ENCODE measurements around the gene TAL1. TPM values are rescaled to one million over a fixed set of nuclear protein-coding genes. Genes with fewer than 3 reads are reported as not detected.

Gene TAL1
- total RNA-seq, 1 donor from 2014 or later = not detected

DNA sequence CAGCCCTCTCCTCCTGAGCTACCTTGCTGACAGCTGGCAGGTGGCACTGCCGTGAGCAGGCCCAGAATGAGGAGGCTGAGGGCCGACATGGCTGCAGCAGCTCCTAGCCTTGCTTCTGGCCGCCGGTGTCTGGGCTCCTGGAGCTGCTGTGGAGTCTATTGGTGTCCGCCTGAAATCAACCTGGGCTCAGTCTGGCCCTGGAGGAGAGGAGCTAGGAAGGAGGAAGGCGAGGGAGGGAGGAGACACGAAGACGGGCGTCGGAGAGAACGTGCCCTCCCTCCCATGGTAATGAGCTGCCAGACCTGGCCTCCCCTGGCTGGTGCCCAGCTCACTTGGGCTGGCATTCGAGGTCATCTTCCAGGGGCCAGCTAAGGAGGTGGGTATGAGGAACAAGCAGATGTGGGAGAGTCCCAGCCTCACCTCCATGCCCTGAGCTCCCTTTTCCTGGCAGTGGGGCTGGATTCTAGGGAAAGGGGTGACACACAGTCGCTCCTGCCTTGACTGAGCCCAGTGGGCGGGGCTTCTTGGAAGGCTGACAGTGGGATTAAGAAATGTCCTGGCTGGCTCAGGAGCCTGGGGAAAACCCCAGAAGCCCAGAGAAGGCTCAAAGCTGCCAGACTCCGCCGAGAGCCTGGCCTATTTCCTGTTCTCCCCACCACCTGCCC lies 42.0 kb downstream of the TAL1 start, which contains the start of gene PDZK1IP1:
PDZK1IP1 (minus strand) TSS at position 193 of the 665 bp plus-strand sequence; CDS start at position 89, 104 bp downstream.
- DNase-seq (ENCODE audit: low read depth) = peak; percentile 32

DNA sequence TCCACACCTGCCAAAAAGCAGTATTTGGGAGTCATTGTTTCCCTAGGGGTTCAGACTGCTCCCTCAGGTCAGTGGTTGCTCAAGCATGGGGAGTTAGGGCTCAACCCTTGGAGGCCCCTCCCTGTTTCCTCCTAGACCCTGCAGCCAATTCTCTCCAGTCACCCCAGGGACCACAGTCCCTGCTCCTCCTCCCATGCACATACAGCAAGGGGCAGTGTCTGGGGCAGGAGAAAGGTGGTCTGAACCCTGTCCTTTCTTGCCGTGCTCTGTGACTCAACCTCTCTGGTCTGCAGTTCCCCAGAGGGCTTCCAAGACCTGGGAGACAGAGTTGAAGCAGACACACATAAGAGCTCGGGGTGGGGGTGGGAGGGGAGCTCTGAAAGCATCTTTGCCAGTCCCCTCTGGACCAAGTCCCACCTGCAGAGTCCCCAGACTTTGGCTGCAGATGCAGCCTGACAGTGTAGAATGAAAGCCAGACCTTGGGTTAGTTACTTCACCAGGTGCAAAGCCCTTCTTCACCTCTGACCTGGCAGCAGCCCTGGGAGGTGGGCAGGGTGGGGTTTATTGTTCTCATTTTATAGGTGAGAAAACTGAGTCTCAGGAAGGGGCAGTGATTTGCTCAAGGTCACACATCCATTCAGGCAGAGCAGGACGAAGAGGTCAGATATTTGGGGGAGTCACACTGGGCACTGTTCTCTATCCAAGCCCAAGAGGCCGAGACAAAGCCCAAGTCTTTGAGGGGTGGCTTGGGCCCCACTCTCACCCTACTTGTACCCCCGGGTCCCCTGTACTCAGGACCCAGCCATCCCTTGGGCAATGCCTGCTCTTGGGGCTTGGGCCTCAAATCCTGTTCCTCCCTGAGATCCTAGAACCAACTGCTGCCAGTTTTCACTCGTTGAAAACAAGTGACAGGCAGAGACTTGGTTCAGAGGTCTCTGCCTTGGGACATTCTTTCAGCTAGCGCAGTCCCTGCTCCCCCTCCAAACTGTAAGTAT lies 42.9 kb downstream of the TAL1 start:
- no peak for DNase-seq (ENCODE audit: low read depth)

DNA sequence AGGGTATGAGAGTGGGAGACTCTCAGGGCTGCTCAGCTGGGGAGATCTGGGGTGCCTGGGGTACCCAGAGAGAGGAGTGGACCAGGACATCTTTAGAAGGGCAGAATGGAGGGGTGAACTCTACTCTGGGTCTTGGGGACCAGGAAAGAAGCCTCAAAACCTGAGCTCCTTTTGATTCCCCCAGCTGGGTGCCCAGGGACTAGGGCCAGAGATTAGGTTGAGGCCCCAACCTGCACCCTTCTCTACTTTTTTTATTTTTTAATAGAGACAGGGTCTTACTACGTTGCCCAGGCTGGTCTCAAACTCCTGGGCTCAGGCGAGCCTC lies 44.1 kb downstream of the TAL1 start:
- no peak for DNase-seq (ENCODE audit: low read depth)

DNA sequence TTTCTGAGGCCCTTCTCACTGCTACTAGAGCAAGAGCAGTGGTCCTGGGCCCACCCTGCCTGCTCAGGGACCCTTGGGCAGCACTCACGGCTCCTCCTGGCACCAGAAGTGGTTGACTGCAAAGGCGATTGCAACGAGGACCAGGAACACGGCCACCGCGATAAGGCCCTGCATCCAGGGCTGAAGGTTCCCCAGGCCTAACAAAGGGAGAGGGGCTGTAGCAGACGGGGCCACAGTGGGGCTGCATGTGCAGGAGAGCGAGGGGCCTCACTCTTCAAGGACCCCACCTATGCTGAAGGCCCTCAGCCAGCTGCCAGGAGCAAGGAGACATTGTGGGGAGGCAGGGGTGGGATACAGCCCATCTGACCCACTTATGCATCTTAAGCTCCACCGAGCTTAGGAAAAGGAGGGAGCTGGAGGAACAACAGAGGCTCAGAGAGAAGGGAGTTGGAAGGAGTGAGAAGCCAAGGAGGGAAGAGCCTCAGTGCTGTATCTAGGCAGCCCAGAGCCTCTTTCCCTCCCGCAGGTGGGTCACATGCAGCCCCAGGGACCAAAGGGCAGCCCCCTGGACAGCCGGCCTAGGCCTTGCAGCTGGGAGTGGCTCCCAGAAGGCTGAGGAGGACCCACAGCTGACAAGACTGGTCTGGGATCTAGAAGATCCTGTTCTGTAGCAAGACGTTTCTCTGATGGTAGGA lies 44.6 kb downstream of the TAL1 start:
- DNase-seq (ENCODE audit: low read depth) = no peak

DNA sequence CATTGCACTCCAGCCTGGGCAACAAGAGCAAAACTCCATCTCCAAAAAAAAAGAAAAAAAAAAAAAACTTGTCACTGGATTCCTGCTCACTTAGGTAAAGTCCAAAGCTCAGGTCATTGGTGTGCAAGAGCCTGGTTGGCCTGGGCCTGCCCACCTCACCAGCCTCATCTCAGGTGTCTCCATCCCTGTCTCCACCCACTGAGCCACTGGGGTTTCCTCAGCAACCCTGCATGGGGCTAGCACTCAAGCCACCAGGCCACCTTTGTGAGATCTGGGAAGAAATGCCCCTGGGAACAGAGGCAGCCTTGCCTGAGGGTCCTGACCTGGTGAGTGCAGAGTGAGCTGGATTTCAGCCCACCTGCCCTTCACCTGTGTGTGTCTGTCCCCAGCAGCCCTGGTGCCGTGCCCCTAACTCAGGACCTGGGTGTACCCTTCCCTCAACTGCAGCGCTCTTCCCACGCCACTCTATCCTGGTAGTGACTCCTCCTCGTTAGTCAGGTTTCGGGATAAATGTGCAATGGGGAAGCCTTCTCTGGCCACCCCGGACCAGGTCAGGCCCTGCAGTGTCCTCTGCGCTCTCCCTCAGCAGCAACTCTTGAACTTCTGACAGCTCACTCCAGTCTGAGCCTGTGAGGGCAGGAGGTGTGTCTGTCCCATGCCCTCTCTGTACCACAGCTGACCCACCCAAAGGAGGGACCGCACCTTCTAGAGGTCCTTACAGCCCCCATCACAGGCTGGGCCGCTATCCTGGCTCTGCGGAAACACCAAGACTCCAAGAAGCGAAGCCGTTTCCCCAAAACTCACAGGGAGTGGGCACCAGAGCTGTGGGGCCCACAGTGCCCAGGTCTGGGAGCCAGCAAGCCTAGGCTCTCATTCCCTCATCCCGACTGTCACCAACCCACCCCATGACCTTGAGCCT lies 45.5 kb downstream of the TAL1 start:
- no peak for DNase-seq (ENCODE audit: low read depth)

DNA sequence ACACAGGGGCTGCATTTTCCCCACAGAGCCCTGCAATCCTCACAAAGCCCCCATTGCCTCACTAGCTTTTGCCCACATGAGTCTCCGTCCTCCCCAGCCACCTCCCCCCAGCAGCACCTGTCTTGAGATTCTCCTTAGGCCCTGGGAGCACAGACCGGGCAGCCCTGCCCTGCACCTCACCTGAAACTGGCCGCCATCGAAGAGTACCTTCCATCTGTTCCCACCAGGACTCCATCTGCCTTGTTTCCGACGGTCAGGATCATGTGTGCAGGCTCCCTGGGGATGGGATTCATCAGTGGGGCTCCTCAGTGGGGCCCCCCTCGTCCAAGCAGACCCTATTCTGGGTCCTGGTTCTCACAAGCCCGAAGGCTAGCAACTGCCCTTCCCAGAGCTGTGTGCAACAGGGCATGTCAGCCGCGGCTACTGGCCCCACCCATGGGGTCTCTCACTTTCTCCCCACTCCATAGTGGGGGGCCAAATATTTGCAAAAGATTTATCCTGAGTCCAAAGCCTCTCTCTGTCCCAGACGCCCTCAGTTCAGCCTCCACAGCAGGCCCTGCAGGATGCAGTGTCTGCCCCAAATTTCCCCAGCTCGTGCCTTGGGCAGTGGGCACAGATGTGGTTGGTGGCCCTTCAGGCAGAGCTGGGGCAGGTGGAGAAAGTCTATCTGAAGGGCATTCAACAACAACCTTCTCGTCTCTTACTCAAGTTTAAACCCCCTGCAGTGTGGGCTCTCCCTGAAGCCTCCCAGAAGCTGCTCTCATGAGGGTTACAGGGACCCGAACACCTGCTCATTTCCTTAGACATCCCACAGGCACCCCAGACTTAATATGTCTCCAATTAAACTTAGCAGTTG lies 47.0 kb downstream of the TAL1 start:
- DNase-seq (ENCODE audit: low read depth) = no peak

DNA sequence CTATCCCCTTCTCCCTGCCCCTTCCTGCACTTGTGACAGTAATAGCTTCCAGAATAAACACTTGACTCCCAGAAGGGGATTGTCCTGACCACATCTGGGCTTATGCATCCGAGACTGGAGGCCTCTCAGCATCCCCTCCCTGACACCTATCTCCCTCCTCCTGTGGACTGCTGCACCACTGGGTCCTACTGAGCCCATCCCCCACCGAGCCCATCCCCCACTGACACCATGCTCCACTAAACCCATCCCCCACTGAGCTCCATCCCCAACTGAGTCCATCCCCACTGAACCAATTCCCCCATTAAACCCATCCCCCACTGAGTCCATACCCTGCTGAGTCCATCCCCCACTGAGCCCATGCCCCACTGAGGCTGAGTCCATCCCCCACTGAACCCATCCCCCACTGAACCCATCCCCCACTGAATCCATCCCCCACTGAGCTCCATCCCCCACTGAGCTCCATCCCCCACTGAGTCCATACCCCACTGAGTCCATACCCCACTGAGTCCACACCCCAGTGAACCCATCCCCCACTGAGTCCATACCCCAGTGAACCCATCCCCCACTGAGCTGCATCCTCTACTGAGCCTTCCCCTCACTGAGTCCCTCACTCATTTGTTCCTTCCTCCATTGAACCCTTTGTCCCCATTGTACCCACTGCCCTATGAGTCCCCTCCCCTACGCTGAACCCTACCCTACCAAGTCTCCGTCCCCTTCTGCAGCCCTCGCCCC lies 47.8 kb downstream of the TAL1 start:
- DNase-seq (ENCODE audit: low read depth) = no peak

DNA sequence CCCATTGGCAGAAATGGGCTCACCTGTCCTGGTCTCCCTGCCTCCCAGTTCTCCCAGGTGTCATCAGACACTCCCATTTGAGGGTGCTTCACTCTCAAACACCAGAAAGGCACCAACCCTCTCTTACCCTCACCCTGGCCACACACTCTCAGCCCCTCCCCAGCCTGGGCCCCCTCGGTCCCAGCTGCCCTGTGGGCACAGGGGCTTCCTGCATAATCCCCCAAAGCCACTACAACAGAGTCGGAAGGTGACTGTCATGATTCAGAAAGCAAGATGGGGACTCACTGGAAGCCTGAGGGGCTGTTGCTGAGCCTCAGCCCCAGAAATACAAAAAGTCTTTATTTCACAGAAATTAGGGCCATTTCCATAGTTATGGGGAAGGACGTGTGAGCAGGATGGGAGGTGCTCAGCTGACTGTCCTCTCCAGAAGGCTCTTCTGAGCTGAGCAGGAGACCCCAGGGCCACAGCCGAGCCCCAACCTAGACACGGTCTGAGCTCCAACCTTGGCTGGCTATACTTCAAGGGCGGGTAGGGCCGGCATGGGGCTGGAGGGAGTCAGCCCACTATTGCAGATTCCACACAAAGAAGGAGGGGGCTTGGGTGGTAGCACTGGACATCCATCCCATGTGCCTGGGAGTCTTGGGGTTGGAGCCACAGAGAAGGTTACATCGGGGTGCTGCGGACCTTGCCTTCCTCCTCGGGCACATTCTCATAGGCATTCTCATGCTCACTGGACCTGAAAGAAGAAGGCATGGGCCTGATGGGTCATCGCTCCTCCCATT lies 48.5 kb downstream of the TAL1 start:
- DNase-seq (ENCODE audit: low read depth) = no peak

DNA sequence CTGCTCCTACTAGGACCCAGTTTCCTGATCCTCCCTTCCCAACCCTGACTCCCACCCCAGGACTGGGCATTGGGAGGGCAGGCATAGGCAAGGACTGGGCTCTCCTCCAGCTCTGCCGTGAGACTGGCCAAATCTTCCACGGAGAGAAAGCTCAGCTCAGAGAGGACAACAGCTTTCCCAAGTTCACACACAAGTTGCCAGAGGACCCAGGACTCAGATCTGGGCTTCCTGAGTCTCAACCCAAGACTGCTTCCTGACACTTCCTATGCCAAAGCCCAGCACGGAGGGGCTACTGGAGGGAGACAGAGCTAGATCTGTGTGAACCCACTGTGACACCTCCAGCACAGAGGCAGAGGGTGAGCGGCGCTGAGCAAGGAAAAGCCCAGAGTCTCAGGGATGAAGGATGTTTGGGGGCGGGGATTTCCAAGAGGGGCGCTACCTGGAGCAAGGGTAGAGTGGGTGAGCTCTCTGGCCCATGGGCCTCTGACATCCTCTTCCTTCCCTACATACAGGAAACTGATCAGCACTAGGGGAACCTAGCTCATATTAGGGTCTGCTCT lies 49.3 kb downstream of the TAL1 start:
- DNase-seq (ENCODE audit: low read depth) = no peak

DNA sequence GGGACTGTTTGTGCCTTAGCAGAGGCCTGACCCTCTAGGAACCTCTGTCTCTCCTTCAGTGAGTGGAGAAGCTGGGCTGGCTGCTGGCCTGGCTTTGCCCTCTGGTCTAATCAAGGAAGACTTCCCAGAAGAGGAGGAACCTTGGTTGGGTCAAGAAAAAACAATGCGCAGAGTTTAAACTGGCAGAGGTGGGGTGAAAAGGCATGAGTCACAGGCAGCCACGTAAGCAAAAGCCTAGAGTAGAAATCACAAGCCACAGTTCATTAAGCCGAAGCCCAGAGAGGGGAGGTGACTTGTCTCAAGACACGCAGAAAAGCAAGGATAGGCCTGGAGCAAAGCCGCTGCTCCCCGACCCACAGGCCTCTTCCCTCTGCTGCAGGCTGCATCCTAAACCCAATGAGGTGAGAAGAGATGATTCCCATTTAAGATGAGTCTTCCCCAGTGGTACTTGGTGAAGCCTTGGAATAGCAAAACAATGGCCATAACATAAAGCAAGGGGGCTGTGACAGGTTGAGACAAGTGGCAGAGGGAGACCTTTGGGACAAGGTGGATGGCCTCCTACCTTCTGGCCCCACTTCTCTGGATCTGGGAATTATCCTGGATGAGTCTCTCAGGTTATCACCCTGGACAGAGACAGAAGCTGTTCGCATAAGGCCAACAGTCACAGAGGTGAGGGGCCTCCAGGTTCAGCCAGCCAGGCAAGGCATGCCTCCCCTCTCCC lies 49.9 kb downstream of the TAL1 start:
- no peak for DNase-seq (ENCODE audit: low read depth)

DNA sequence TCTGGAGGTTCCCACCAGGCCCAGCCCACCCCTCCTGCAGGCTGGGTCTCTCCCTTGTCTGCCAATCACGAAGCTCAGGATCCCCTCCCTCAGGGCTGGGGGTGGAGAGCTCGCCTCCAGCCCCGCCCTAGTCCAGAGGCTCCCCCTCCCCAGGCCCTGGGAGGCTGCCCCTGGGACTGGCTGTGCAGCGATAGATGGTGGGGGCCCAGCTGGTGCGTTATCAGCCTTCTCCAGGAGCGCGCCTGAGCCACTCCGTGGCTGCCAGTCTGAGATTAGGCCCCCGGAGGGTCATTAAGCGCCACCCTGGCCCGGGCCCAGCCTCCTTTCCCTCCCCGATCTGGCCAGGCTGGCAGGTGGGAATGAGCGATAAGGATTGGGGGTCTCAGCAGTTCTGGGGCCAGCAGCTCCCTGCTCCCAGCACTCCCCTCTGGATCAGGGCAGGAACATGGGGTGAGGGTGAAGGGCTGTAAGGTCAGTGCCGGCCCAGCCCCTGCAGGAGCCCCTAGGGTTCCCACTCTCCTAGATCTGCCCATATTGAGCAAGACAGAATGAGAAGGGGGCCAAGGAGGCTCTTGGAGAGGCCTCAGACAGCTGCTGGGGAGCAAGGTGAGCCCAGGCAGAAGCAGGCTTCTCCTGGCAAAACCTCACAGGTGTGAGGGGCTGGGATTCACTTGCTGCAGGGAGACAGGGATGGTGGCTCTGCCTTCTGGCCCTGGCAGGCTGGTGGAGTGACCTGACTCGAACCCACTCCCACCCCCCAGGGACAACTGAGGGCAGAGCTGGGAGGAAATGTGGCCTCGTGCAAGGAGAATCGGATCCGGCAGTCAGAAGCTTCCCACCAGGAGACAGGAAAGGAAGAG lies 50.7 kb downstream of the TAL1 start:
- DNase-seq (ENCODE audit: low read depth) = no peak

DNA sequence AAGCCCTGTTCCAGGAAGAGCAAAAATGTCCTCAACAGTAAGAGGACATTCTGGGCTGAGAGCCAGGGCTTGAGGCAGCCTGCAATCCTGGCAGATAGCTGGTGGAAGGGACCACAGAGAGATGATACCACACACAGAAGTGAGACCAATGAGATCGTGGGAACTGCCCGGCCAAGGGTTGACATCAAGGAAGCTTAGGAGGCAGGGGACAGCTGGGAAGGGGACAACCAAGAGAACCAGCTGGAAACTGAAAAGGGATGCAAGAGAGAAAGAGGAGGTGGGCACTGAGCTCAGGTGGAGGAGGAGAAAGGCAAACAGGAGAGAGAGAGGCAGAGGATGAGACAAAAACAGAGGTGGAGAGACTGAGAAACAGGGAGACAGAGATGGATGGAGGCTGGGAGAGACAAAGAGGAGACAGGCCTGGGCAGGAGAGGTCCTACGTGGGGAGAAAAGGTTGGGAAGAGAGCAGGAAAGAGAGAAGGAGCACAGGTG lies 51.4 kb downstream of the TAL1 start:
- DNase-seq (ENCODE audit: low read depth) = peak; percentile 12

DNA sequence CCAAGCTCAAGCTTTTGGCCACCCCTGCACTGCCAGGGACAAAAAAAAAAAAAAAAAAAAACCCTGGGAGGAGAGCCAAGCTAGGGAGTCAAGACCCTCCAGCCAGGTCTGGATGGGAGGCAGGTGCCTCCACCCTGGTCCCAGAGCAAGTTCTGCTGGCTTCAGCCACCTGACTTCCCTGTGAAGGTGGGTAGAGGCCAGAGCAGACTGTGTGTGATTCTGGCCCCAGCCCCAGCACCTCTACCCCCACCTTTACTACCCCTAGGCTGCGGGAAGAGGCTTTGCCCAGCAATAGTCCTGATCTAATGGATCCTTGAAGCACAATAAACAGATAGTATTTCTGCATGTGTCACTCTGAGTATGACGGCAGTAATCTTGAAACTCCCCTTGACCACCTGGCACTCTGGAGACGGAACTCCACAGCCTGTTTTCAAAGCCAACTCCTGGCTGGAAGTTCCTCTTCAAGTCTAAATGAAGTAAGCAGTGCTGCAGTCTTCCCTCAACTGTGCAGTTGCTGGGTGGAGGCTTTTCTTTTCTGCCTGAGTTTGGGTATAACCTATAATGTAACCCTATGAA lies 51.9 kb downstream of the TAL1 start:
- no peak for DNase-seq (ENCODE audit: low read depth)

DNA sequence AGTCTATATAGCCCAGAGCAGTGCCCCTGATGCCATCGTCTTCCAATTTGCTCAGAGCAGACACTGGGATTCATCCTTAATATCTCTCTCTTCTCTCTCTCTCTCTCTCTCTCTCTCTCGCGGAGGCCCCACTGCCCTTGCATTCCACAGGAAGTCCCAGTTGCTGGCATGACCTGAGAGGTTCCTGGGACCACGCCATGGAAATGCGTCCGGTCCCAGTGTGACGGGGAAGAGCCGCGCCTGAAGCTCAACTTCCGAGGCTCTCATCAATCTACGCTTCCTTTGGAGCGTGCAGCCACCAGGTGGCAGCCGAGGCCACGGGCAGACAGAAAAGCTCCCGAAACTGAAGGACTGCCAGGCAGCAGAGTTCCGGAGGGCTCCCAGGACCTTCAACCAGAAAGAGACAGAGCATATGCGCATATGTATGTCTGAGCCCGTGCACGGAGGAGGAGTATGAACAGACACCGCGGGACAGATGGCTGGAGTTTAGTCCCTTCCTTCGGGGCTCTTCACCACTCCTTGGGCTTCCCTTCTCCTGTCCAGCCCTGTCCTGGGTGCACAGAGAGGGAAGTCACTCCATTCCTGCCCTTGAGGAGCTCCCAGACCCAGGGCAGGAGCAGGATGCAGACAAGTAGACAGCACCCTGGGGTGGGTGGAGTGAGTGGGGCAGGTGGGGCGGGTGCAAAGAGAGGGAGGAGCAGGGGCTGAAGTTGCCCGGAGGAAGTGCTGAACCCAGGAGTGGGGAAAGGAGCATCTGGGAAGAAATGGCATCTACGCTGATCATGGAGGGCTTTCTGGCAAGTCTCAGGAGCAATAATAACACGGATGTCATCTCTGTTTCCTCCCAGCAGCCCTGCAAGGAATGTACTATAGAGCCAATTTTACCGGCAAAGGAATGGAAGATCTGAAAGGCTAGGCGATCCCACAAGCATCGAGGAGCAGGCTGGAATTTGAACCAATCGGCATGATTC lies 52.7 kb downstream of the TAL1 start:
- DNase-seq (ENCODE audit: low read depth) = peak; percentile 93

DNA sequence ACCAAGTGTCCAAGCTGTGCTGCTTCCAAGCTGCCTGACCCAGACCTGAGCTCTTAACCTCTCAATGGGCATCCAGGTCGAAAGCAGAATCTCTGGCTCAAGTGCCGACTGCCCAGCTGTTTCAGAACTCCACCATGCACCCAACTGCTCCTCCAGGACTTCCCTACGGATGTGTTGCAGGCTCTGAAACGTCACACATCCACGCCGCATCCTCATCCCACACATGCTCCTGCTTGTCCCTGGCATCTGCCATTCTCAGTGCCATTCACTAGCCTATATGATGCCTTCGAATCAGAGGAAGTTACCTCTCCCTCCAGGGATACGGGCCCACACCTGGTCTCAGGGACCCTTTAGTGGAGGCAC lies 53.4 kb downstream of the TAL1 start:
- no peak for DNase-seq (ENCODE audit: low read depth)
